ENCODE data around the gene NBAS.

GRCh38 chr2:15521641-15522181 is 39.4 kb downstream of the NBAS start:
- TF ChIP-seq, protein P1, sequence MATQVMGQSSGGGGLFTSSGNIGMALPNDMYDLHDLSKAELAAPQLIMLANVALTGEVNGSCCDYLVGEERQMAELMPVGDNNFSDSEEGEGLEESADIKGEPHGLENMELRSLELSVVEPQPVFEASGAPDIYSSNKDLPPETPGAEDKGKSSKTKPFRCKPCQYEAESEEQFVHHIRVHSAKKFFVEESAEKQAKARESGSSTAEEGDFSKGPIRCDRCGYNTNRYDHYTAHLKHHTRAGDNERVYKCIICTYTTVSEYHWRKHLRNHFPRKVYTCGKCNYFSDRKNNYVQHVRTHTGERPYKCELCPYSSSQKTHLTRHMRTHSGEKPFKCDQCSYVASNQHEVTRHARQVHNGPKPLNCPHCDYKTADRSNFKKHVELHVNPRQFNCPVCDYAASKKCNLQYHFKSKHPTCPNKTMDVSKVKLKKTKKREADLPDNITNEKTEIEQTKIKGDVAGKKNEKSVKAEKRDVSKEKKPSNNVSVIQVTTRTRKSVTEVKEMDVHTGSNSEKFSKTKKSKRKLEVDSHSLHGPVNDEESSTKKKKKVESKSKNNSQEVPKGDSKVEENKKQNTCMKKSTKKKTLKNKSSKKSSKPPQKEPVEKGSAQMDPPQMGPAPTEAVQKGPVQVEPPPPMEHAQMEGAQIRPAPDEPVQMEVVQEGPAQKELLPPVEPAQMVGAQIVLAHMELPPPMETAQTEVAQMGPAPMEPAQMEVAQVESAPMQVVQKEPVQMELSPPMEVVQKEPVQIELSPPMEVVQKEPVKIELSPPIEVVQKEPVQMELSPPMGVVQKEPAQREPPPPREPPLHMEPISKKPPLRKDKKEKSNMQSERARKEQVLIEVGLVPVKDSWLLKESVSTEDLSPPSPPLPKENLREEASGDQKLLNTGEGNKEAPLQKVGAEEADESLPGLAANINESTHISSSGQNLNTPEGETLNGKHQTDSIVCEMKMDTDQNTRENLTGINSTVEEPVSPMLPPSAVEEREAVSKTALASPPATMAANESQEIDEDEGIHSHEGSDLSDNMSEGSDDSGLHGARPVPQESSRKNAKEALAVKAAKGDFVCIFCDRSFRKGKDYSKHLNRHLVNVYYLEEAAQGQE (tag by site-specific recombination; IDR thresholded peaks at IDR 0.05) = no peak
- TF ChIP-seq, protein P2, sequence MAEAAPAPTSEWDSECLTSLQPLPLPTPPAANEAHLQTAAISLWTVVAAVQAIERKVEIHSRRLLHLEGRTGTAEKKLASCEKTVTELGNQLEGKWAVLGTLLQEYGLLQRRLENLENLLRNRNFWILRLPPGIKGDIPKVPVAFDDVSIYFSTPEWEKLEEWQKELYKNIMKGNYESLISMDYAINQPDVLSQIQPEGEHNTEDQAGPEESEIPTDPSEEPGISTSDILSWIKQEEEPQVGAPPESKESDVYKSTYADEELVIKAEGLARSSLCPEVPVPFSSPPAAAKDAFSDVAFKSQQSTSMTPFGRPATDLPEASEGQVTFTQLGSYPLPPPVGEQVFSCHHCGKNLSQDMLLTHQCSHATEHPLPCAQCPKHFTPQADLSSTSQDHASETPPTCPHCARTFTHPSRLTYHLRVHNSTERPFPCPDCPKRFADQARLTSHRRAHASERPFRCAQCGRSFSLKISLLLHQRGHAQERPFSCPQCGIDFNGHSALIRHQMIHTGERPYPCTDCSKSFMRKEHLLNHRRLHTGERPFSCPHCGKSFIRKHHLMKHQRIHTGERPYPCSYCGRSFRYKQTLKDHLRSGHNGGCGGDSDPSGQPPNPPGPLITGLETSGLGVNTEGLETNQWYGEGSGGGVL (tag by site-specific recombination; IDR thresholded peaks at IDR 0.05) = no peak
- TF ChIP-seq SP2 (tag by site-specific recombination; IDR thresholded peaks at IDR 0.05) (no peak), ZBTB48 (tag by site-specific recombination; IDR thresholded peaks at IDR 0.05) (no peak), OVOL3 (tag by site-specific recombination; IDR thresholded peaks at IDR 0.05) (no peak), ATF2 (tag by site-specific recombination; IDR thresholded peaks at IDR 0.05; ENCODE audit: low read depth) (no peak)
- TF ChIP-seq, protein P3, sequence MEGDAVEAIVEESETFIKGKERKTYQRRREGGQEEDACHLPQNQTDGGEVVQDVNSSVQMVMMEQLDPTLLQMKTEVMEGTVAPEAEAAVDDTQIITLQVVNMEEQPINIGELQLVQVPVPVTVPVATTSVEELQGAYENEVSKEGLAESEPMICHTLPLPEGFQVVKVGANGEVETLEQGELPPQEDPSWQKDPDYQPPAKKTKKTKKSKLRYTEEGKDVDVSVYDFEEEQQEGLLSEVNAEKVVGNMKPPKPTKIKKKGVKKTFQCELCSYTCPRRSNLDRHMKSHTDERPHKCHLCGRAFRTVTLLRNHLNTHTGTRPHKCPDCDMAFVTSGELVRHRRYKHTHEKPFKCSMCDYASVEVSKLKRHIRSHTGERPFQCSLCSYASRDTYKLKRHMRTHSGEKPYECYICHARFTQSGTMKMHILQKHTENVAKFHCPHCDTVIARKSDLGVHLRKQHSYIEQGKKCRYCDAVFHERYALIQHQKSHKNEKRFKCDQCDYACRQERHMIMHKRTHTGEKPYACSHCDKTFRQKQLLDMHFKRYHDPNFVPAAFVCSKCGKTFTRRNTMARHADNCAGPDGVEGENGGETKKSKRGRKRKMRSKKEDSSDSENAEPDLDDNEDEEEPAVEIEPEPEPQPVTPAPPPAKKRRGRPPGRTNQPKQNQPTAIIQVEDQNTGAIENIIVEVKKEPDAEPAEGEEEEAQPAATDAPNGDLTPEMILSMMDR (tag by site-specific recombination; IDR thresholded peaks at IDR 0.05) = no peak
